Fibroblast of lung (primary cell): ENCODE data around the gene PAQR5. TPM values are rescaled to one million over a fixed set of nuclear protein-coding genes. Genes with fewer than 3 reads are reported as not detected.

ENCODE experiments used
- DNase-seq, 2 donors: peaks; one replicate each; pipeline versions ENCODE4 v3.0.0 to v3.0.0-alpha.2; 2010; ENCODE audit warnings: low read depth in 2 of 2
- H2AFZ ChIP-seq: 2 replicates; pipeline ENCODE4 v1.5.1; 2012; ENCODE audit warnings: low read length, control low read depth, inconsistent platforms
- H3K27ac ChIP-seq: 2 replicates; pipeline ENCODE4 v1.5.1; 2011; ENCODE audit warnings: low read length, control low read depth; ENCODE audit not compliant: insufficient read depth
- H3K27me3 ChIP-seq: 2 replicates; pipeline ENCODE4 v1.5.1; 2011; ENCODE audit warnings: mild to moderate bottlenecking, low read length; ENCODE audit not compliant: control insufficient read depth, insufficient read depth
- H3K36me3 ChIP-seq: 2 replicates; pipeline ENCODE4 v1.5.1; 2011; ENCODE audit warnings: low read length; ENCODE audit not compliant: control insufficient read depth, insufficient read depth
- H3K4me1 ChIP-seq: 2 replicates; pipeline ENCODE4 v1.5.1; 2011; ENCODE audit warnings: low read length; ENCODE audit not compliant: control insufficient read depth, insufficient read depth; ENCODE audit errors: extremely low read depth
- H3K4me2 ChIP-seq: 2 replicates; pipeline ENCODE4 v1.5.1; 2011; ENCODE audit warnings: low read length, control low read depth; ENCODE audit not compliant: insufficient read depth; ENCODE audit errors: extremely low read depth
- H3K4me3 ChIP-seq, 4 experiments: fragments of 200-600 bp in 1 of 4; sonication (generic) in 1 of 4; replicated peaks in 1 of 4; 2 replicates each; pipeline ENCODE4 v1.5.1; 2011 to 2016; ENCODE audit warnings: low read length in 4 of 4, low read depth in 3 of 4, mild to moderate bottlenecking in 3 of 4, control low read depth in 2 of 4, inconsistent platforms in 1 of 4, mixed read lengths in 1 of 4; ENCODE audit not compliant: insufficient read depth in 1 of 4; ENCODE audit errors: control extremely low read depth in 1 of 4
- H3K79me2 ChIP-seq: 2 replicates; pipeline ENCODE4 v1.5.1; 2012; ENCODE audit warnings: mild to moderate bottlenecking, low read length, inconsistent platforms; ENCODE audit not compliant: control insufficient read depth, insufficient read depth
- H3K9ac ChIP-seq: 2 replicates; pipeline ENCODE4 v1.5.1; 2011; ENCODE audit warnings: mild to moderate bottlenecking, low read length, control low read depth; ENCODE audit not compliant: insufficient read depth
- H3K9me3 ChIP-seq: 2 replicates; pipeline ENCODE4 v1.5.1; 2012; ENCODE audit warnings: low read depth, low read length; ENCODE audit not compliant: control insufficient read depth, insufficient read depth
- H4K20me1 ChIP-seq: 2 replicates; pipeline ENCODE4 v1.5.1; 2011; ENCODE audit warnings: low read length; ENCODE audit not compliant: control insufficient read depth, insufficient read depth; ENCODE audit errors: extremely low read depth
- CTCF ChIP-seq, 2 donors: IDR thresholded peaks in 1 of 2; conservative IDR thresholded peaks in 1 of 2; 1 replicate in 1 of 2; 2 replicates in 1 of 2; pipeline ENCODE4 v1.5.1; 2011 to 2012; ENCODE audit warnings: low read length in 2 of 2, control low read depth in 1 of 2, inconsistent platforms in 1 of 2, low read depth in 1 of 2, mild to moderate bottlenecking in 1 of 2
- EZH2 ChIP-seq: IDR thresholded peaks from 2 replicates; pipeline ENCODE4 v1.5.1; 2012; ENCODE audit warnings: low read length, control low read depth, mild to moderate bottlenecking; ENCODE audit errors: missing control alignments
- polyA plus RNA-seq, 2 donors: library from polyadenylated mRNA; depleted of rRNA in 1 of 2; stranded (reverse) in 1 of 2; unstranded in 1 of 2; fragments of >200 nt; gene quantifications; 2 replicates each; pipeline ENCODE4 v1.2.1, GENCODE V29; 2011 to 2012; ENCODE audit warnings: missing spikeins in 1 of 2
- total RNA-seq: library from RNA; depleted of rRNA; stranded (reverse); fragments of >200 nt; gene quantifications from 2 replicates; pipeline ENCODE4 v1.2.1, GENCODE V29; 2014

PAQR5 gene
- total and polyA plus RNA-seq, 2 donors (not counting 1 experiment from before 2014, with no cell fraction given), result 6.0 to 16.2 TPM

GRCh38 chr15:69434679-69435078, 136.0 kb downstream of the PAQR5 start:
- H2AFZ ChIP-seq, result no peak overlapping the region
- H3K27me3 ChIP-seq, result no peaks in the 10 kb centered on the region
- peaks cover 10% of the 10 kb centered on the region for H3K79me2 ChIP-seq
- TF ChIP-seq CTCF (conservative IDR thresholded peaks at IDR 0.05 in 1 of 2, IDR thresholded peaks at IDR 0.05 in 1 of 2; ENCODE audit: low read depth in 1 of 2, low read length in 2 of 2) (no peak), EZH2 (no peak)
- H3K9ac ChIP-seq, result no peak overlapping the region
- no peak overlapping the region for H3K4me2 ChIP-seq
- no peak overlapping the region for H3K27ac ChIP-seq
- no peak overlapping the region for H3K4me3 ChIP-seq
- no peak for DNase-seq
- no peaks in the 10 kb centered on the region for H4K20me1 ChIP-seq
- H3K9me3 ChIP-seq, result no peaks in the 10 kb centered on the region
- peaks cover 11% of the 10 kb centered on the region for H3K36me3 ChIP-seq
- H3K4me1 ChIP-seq, result no peaks in the 10 kb centered on the region

- Histone ChIP-seq H4K20me1 (no peaks in the 10 kb centered on the region), H3K36me3 (peaks cover 13% of the 10 kb centered on the region), H3K4me1 (no peaks in the 10 kb centered on the region), H3K9ac (no peak overlapping the region), H3K9me3 (no peaks in the 10 kb centered on the region), H3K79me2 (peaks cover 8% of the 10 kb centered on the region), H3K4me3 (no peak overlapping the region), H3K27ac (no peak overlapping the region), H3K27me3 (no peaks in the 10 kb centered on the region), H3K4me2 (no peak overlapping the region), H2AFZ (no peak overlapping the region)
- TF ChIP-seq EZH2, result no peak
- TF ChIP-seq CTCF (conservative IDR thresholded peaks at IDR 0.05 in 1 of 2, IDR thresholded peaks at IDR 0.05 in 1 of 2; ENCODE audit: low read depth in 1 of 2, low read length in 2 of 2), result no peak
- no peak for DNase-seq
Measured at GRCh38 chr15:69435985-69436384, 137.3 kb downstream of the PAQR5 start.

GRCh38 chr15:69436951-69437350, 138.2 kb downstream of the PAQR5 start:
- H3K27me3 ChIP-seq, result no peaks in the 10 kb centered on the region
- peaks cover 13% of the 10 kb centered on the region for H3K36me3 ChIP-seq
- H3K4me1 ChIP-seq, result no peaks in the 10 kb centered on the region
- no peak overlapping the region for H3K4me2 ChIP-seq
- H3K9ac ChIP-seq, result no peak overlapping the region
- no peaks in the 10 kb centered on the region for H4K20me1 ChIP-seq
- no peak overlapping the region for H3K27ac ChIP-seq
- no peak overlapping the region for H3K4me3 ChIP-seq
- no peak for DNase-seq
- H3K9me3 ChIP-seq, result no peaks in the 10 kb centered on the region
- no peak overlapping the region for H2AFZ ChIP-seq
- TF ChIP-seq CTCF (conservative IDR thresholded peaks at IDR 0.05 in 1 of 2, IDR thresholded peaks at IDR 0.05 in 1 of 2; ENCODE audit: low read depth in 1 of 2, low read length in 2 of 2), result no peak
- no peak for TF ChIP-seq EZH2
- H3K79me2 ChIP-seq, result peaks cover 8% of the 10 kb centered on the region
